Measurements from ENCODE around the gene SURF2. TPM values are rescaled to one million over a fixed set of nuclear protein-coding genes. Genes with fewer than 3 reads are reported as not detected.

Gene SURF2
- total RNA-seq, 1 experiment from 2014 or later: 39.5 TPM

DNA sequence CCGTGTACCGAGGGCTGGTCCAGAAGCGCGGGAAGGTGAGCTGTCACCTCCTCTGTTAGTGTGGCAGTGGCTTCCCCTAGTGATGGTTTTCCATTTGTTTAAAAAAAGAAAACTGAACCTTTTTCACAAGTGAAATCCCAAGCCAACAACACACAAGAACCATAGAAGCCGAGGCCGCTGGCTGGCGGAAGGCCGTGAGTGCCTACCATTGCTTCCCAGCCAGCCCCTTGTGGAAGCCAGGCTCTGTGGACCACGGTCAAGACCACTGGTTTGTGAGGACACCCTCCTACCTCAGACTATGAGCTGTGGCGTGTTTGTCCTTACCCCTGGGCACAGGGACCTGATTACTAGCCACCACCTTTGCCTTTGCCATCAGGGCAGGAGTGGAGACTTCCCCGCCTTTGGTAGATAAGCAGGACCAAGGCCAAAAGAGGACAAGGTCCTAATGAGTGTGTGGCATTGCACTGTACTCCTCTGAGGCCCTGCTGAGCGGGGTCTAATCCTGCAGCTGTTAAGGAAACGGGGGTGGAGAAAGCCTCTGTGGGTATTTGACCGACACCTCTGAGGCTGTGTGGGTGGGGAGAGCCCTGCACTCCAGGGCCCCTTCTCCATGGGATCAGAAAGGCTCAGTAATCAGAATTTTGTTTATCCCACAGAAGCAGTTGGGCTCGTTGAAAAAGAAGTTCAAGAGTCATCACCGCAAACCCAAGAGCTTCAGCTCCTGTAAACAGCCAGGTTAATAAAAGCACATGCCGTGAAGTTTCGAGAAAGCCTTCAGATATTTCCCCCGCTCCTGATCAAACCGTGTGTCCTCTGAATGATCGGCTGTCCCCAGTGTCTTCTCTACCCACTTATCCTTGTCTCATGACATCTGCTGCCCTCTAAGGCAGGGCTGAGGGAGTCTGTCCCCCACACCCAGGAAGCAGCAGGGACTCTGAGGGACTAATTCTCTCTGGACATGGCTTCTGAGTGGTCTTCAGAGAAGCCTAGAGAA lies 4.3 kb downstream of the SURF2 start:
- TF ChIP-seq, protein P1, sequence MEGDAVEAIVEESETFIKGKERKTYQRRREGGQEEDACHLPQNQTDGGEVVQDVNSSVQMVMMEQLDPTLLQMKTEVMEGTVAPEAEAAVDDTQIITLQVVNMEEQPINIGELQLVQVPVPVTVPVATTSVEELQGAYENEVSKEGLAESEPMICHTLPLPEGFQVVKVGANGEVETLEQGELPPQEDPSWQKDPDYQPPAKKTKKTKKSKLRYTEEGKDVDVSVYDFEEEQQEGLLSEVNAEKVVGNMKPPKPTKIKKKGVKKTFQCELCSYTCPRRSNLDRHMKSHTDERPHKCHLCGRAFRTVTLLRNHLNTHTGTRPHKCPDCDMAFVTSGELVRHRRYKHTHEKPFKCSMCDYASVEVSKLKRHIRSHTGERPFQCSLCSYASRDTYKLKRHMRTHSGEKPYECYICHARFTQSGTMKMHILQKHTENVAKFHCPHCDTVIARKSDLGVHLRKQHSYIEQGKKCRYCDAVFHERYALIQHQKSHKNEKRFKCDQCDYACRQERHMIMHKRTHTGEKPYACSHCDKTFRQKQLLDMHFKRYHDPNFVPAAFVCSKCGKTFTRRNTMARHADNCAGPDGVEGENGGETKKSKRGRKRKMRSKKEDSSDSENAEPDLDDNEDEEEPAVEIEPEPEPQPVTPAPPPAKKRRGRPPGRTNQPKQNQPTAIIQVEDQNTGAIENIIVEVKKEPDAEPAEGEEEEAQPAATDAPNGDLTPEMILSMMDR (IDR thresholded peaks at IDR 0.05; ENCODE audit: unreplicated experiment): no peak
- peaks cover 18% of the 10 kb centered on the region for H3K4me1 Mint-ChIP-seq (ENCODE audit: insufficient read depth, unreplicated experiment)
- no peaks in the 10 kb centered on the region for H3K27me3 Mint-ChIP-seq (ENCODE audit: insufficient read depth, unreplicated experiment)
- intact Hi-C loops (cut with micrococcal nuclease): no loop called here
- ChIA-PET POLR2A (interaction anchor here (1.2 to 2.0 kb wide), 2 partner anchors 12 to 16 kb away, joined by 3 to 7 read pairs; partner anchors contain the start of genes MED22, RPL7A and STKLD1), CTCF (interaction anchor here (0.6 kb wide), 1 partner anchor 102 kb away, joined by 3 read pairs; no protein-coding TSS in a partner anchor)
- no peak overlapping the region for H3K27ac Mint-ChIP-seq (ENCODE audit: low read depth, unreplicated experiment)
- no peak overlapping the region for H3K4me3 Mint-ChIP-seq (ENCODE audit: unreplicated experiment)
- DNase-seq (ENCODE audit: unreplicated experiment): no peak
- H3K36me3 Mint-ChIP-seq (ENCODE audit: insufficient read depth, unreplicated experiment): peaks cover 63% of the 10 kb centered on the region
- H3K9me3 Mint-ChIP-seq (ENCODE audit: unreplicated experiment): no peaks in the 10 kb centered on the region
- BruUV-seq (replicated peaks): no TSS peak

GRCh38 chr9:133361507-133362092 lies 5.2 kb downstream of the SURF2 start:
- H3K36me3 Mint-ChIP-seq (ENCODE audit: insufficient read depth, unreplicated experiment): peaks cover 72% of the 10 kb centered on the region
- H3K4me3 Mint-ChIP-seq (ENCODE audit: unreplicated experiment): no peak overlapping the region

DNA sequence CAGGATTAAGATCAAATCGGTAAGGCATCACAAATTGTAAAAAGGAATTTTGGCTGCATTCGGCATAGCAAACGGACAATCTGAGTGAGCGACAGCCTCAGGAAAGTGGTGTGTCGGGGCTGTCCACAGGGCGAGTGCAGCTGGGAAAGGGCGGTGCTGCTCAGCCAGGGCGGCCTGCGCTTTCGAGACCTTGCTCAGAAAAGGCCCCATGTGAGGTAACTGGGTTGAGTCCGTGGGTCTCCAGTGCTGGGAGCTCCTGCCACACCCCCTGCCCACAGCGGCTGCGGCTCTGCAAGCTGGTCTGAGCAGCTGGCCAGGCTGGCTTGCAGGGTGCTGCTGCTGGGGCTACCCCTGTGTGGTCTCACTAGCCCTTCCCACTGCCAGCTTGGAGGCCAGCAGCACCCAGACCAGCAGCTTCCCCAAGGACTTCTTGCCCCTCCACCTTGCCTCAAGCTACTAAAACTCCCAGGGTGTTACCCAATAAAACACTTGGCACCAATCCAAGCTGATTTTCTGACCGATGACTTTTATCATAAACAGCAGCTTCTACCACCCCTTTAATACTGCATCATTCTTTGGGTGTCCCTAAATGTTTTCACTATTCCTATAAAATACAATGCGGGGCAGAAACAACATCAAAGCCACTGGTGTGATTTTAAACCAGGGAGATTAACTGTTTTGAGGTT lies 6.2 kb downstream of the SURF2 start:
- H3K36me3 Mint-ChIP-seq (ENCODE audit: insufficient read depth, unreplicated experiment): peaks cover 79% of the 10 kb centered on the region
- BruUV-seq (replicated peaks): TSS peak; percentile 36
- H3K9me3 Mint-ChIP-seq (ENCODE audit: unreplicated experiment): no peaks in the 10 kb centered on the region
- H3K4me1 Mint-ChIP-seq (ENCODE audit: insufficient read depth, unreplicated experiment): peaks cover 18% of the 10 kb centered on the region
- TF ChIP-seq, protein P1 (IDR thresholded peaks at IDR 0.05; ENCODE audit: unreplicated experiment): no peak
- DNase-seq (ENCODE audit: unreplicated experiment): peak; percentile 36
- H3K4me3 Mint-ChIP-seq (ENCODE audit: unreplicated experiment): no peak overlapping the region
- POLR2A ChIA-PET: interaction anchor here (0.7 to 3.4 kb wide), 5 partner anchors 10 to 15 kb away, joined by 3 to 22 read pairs (median 5); partner anchors contain the start of genes MED22 and RPL7A
- H3K27me3 Mint-ChIP-seq (ENCODE audit: insufficient read depth, unreplicated experiment): no peaks in the 10 kb centered on the region
- intact Hi-C loops (cut with micrococcal nuclease): no loop called here
- CTCF ChIA-PET: interaction anchor here (0.7 kb wide), 1 partner anchor 195 kb away, joined by 3 read pairs; no protein-coding TSS in a partner anchor
- H3K27ac Mint-ChIP-seq (ENCODE audit: low read depth, unreplicated experiment): no peak overlapping the region

More at GRCh38 chr9:133361507-133362092, 5.2 kb downstream of the SURF2 start:
- CTCF ChIA-PET: no interaction called here
- intact Hi-C loops (cut with micrococcal nuclease): no loop called here
- DNase-seq (ENCODE audit: unreplicated experiment): no peak
- POLR2A ChIA-PET: interaction anchor here (0.7 to 2.0 kb wide), 3 partner anchors 11 to 15 kb away, joined by 3 to 7 read pairs (median 3); partner anchors contain the start of genes MED22, RPL7A and STKLD1
- Mint-ChIP-seq H3K27me3 (ENCODE audit: insufficient read depth, unreplicated experiment) (no peaks in the 10 kb centered on the region), H3K4me1 (ENCODE audit: insufficient read depth, unreplicated experiment) (peaks cover 18% of the 10 kb centered on the region), H3K9me3 (ENCODE audit: unreplicated experiment) (no peaks in the 10 kb centered on the region), H3K27ac (ENCODE audit: low read depth, unreplicated experiment) (no peak overlapping the region)
- TF ChIP-seq, protein P1 (IDR thresholded peaks at IDR 0.05; ENCODE audit: unreplicated experiment): no peak
- BruUV-seq (replicated peaks): no TSS peak

Data from MCF 10A (cell line).